ENCODE data around the gene EFNA5.

DNA sequence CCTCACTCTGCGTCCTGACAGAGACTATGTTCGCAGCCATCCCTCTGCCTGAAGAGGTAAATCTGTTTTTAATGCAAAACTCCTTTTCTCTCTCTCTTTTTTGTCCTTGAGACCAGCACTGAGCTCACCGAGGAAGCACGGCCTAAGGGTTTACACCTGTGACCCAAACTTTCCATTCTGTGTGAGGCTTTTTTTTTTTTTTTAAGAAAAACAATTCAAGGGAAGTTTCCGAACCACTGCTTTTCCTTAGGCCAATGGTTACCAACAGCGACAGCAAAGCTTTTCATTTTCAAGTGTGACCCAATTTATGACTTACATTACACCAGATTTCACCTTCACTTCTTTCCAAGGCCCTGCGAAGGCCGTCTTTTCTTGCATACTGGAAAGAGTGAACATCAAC is 205.9 kb downstream of the EFNA5 start:
- TF ChIP-seq ZNF354B (CRISPR knock-in tag; IDR thresholded peaks at IDR 0.05), result no peak
- TF ChIP-seq TARDBP (CRISPR knock-in tag; IDR thresholded peaks at IDR 0.05), result no peak
- TF ChIP-seq ZFP62 (CRISPR knock-in tag; IDR thresholded peaks at IDR 0.05), result no peak
- TF ChIP-seq, protein P1, sequence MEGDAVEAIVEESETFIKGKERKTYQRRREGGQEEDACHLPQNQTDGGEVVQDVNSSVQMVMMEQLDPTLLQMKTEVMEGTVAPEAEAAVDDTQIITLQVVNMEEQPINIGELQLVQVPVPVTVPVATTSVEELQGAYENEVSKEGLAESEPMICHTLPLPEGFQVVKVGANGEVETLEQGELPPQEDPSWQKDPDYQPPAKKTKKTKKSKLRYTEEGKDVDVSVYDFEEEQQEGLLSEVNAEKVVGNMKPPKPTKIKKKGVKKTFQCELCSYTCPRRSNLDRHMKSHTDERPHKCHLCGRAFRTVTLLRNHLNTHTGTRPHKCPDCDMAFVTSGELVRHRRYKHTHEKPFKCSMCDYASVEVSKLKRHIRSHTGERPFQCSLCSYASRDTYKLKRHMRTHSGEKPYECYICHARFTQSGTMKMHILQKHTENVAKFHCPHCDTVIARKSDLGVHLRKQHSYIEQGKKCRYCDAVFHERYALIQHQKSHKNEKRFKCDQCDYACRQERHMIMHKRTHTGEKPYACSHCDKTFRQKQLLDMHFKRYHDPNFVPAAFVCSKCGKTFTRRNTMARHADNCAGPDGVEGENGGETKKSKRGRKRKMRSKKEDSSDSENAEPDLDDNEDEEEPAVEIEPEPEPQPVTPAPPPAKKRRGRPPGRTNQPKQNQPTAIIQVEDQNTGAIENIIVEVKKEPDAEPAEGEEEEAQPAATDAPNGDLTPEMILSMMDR (CRISPR knock-in tag; IDR thresholded peaks at IDR 0.05), result no peak
- no peak for TF ChIP-seq ZNF614 (CRISPR knock-in tag; IDR thresholded peaks at IDR 0.05; ENCODE audit: borderline replicate concordance)
- TF ChIP-seq ZNF644 (CRISPR knock-in tag; IDR thresholded peaks at IDR 0.05; ENCODE audit: low read depth), result no peak
- TF ChIP-seq, protein P2, sequence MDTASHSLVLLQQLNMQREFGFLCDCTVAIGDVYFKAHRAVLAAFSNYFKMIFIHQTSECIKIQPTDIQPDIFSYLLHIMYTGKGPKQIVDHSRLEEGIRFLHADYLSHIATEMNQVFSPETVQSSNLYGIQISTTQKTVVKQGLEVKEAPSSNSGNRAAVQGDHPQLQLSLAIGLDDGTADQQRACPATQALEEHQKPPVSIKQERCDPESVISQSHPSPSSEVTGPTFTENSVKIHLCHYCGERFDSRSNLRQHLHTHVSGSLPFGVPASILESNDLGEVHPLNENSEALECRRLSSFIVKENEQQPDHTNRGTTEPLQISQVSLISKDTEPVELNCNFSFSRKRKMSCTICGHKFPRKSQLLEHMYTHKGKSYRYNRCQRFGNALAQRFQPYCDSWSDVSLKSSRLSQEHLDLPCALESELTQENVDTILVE (CRISPR knock-in tag; IDR thresholded peaks at IDR 0.05), result no peak
- no peak for TF ChIP-seq ZNF207 (IDR thresholded peaks at IDR 0.05; ENCODE audit: borderline replicate concordance)
- no peak for TF ChIP-seq ZFP36L1 (CRISPR knock-in tag; IDR thresholded peaks at IDR 0.05)
- no peak for TF ChIP-seq BRCA1 (CRISPR knock-in tag; IDR thresholded peaks at IDR 0.05)
- TF ChIP-seq, protein P3, sequence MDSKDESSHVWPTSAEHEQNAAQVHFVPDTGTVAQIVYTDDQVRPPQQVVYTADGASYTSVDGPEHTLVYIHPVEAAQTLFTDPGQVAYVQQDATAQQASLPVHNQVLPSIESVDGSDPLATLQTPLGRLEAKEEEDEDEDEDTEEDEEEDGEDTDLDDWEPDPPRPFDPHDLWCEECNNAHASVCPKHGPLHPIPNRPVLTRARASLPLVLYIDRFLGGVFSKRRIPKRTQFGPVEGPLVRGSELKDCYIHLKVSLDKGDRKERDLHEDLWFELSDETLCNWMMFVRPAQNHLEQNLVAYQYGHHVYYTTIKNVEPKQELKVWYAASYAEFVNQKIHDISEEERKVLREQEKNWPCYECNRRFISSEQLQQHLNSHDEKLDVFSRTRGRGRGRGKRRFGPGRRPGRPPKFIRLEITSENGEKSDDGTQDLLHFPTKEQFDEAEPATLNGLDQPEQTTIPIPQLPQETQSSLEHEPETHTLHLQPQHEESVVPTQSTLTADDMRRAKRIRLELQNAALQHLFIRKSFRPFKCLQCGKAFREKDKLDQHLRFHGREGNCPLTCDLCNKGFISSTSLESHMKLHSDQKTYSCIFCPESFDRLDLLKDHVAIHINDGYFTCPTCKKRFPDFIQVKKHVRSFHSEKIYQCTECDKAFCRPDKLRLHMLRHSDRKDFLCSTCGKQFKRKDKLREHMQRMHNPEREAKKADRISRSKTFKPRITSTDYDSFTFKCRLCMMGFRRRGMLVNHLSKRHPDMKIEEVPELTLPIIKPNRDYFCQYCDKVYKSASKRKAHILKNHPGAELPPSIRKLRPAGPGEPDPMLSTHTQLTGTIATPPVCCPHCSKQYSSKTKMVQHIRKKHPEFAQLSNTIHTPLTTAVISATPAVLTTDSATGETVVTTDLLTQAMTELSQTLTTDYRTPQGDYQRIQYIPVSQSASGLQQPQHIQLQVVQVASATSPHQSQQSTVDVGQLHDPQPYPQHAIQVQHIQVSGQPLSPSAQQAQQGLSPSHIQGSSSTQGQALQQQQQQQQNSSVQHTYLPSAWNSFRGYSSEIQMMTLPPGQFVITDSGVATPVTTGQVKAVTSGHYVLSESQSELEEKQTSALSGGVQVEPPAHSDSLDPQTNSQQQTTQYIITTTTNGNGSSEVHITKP (CRISPR knock-in tag; IDR thresholded peaks at IDR 0.05; ENCODE audit: low read depth), result no peak
- no peak for TF ChIP-seq SOX6 (IDR thresholded peaks at IDR 0.05)
- no peak for TF ChIP-seq SOX6 (CRISPR knock-in tag; IDR thresholded peaks at IDR 0.05)
- no peak for TF ChIP-seq SAP130 (CRISPR knock-in tag; IDR thresholded peaks at IDR 0.05; ENCODE audit: low read depth)

Data from HepG2 (cell line).